Activated naive CD4-positive, alpha-beta T cell treated with anti-CD3 and anti-CD28 coated beads, Interleukin-2, amount 10 ng/mL, durations not matched to agents 7 days and 5 days (primary cell): ENCODE data around the gene AFF3.
"Not testable (repeated sequence)": the region's sequence is repeated elsewhere in the genome, so short reads cannot be mapped to it uniquely, and the experiment has no call there.

Source experiments
- CTCF ChIA-PET: fragments of 350-600 bp; sonication (Branson Sonifier 250); formaldehyde crosslinking; loops from one replicate; lab custom pipeline; 2021; ENCODE audit warnings: antibody characterized with exemption; lab: Charles Lee
- DNase-seq: peaks from one replicate; pipeline ENCODE4 v3.0.0-alpha.2; 2020
- H3K27ac Mint-ChIP-seq: one replicate; pipeline ENCODE4 v1.8.0; 2021; ENCODE audit warnings: mild to moderate bottlenecking, moderate library complexity, mixed read lengths
- H3K27me3 Mint-ChIP-seq: one replicate; pipeline ENCODE4 v1.8.0; 2021; ENCODE audit warnings: mild to moderate bottlenecking, mixed read lengths
- H3K36me3 Mint-ChIP-seq: one replicate; pipeline ENCODE4 v1.8.0; 2021; ENCODE audit warnings: mixed read lengths
- H3K4me1 Mint-ChIP-seq: one replicate; pipeline ENCODE4 v1.8.0; 2021; ENCODE audit warnings: mixed read lengths
- H3K4me3 Mint-ChIP-seq: one replicate; pipeline ENCODE4 v1.8.0; 2021; ENCODE audit warnings: mild to moderate bottlenecking, moderate library complexity, mixed read lengths
- H3K9me3 Mint-ChIP-seq: one replicate; pipeline ENCODE4 v1.8.0; 2021; ENCODE audit warnings: mixed read lengths

Gene AFF3

DNA sequence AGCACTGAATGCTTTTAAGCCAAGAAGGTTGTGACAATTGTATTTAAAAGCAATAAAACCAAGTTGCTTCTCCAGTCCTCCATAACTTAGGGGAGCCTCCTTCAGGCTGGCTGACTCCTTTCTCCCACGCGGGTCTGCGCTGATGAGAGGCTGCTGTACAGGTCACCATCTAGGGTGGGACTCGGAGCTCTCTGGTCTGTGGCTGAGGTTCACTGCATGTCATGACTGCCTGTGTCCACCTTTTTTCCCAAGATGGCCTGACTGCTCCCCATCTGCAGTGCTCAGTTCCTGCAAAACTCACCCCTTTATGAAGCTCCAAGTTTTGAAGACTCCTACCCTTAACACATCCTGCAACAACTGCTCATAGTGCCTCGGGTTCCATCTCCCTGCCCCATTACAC, 194.4 kb downstream of the AFF3 start:
- H3K4me3 Mint-ChIP-seq, result no peak overlapping the region
- no peaks in the 10 kb centered on the region for H3K4me1 Mint-ChIP-seq
- no peaks in the 10 kb centered on the region for H3K27me3 Mint-ChIP-seq
- H3K27ac Mint-ChIP-seq, result no peak overlapping the region
- no peaks in the 10 kb centered on the region for H3K9me3 Mint-ChIP-seq
- no peaks in the 10 kb centered on the region for H3K36me3 Mint-ChIP-seq
- CTCF ChIA-PET, result no interaction called here
- no peak for DNase-seq

DNA sequence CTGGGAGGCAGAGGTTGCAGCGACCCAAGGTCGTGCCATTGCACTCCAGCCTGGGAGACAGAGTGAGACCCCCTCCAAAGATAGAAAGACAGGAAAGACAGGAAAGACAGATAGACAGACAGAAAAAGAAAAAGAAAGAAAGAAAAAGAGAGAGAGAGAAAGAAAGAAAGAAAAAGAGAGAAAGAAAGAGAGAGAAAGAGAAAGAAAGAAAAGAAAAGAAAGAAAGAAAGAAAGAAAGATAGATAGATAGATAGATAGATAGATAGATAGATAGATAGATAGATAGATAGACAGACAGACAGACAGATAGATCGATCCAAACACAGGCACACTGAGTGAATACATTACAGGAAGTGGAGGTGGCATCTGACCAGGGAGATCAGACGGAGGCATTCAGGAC, 195.0 kb downstream of the AFF3 start:
- H3K27me3 Mint-ChIP-seq, H3K9me3 Mint-ChIP-seq, H3K4me3 Mint-ChIP-seq, CTCF ChIA-PET, H3K27ac Mint-ChIP-seq, DNase-seq, H3K36me3 Mint-ChIP-seq, H3K4me1 Mint-ChIP-seq: not testable (repeated sequence)

GRCh38 chr2:99944019-99944418, 198.4 kb downstream of the AFF3 start:
- CTCF ChIA-PET, result no interaction called here
- Mint-ChIP-seq H3K36me3 (no peaks in the 10 kb centered on the region), H3K27ac (no peak overlapping the region), H3K27me3 (no peaks in the 10 kb centered on the region), H3K9me3 (no peaks in the 10 kb centered on the region), H3K4me1 (no peaks in the 10 kb centered on the region), H3K4me3 (no peak overlapping the region)
- DNase-seq, result no peak

- H3K27me3 Mint-ChIP-seq, result no peaks in the 10 kb centered on the region
- no peaks in the 10 kb centered on the region for H3K36me3 Mint-ChIP-seq
- no peaks in the 10 kb centered on the region for H3K9me3 Mint-ChIP-seq
- CTCF ChIA-PET, result no interaction called here
- no peaks in the 10 kb centered on the region for H3K4me1 Mint-ChIP-seq
- no peak overlapping the region for H3K27ac Mint-ChIP-seq
- DNase-seq, result no peak
- H3K4me3 Mint-ChIP-seq, result no peak overlapping the region
Observed at GRCh38 chr2:99942561-99943347, 199.6 kb downstream of the AFF3 start.

GRCh38 chr2:99940963-99941362, 201.4 kb downstream of the AFF3 start:
- Mint-ChIP-seq H3K4me3 (no peak overlapping the region), H3K9me3 (no peaks in the 10 kb centered on the region), H3K27ac (no peak overlapping the region), H3K4me1 (no peaks in the 10 kb centered on the region), H3K27me3 (no peaks in the 10 kb centered on the region), H3K36me3 (no peaks in the 10 kb centered on the region)
- CTCF ChIA-PET, result no interaction called here
- DNase-seq, result no peak

DNA sequence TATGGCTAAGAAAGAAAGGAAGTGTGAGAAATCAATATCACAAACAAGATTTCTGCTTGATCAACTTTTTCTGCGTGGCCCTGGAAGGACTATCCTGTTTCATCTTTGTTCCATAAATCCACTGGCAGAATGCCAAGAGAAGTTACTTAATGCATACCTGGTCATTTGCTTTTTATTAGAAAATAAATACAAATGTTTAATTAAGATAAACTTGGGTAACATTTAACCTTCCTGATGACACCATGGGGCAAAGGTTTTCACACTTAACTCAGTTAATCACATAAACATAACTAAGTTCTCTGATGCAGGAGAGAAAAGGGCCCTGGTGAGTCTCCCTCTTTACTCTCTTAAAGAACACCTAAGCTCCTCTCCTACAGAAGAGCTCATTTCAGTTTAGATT, 203.3 kb downstream of the AFF3 start:
- DNase-seq, result no peak
- H3K27ac Mint-ChIP-seq, result no peak overlapping the region
- H3K9me3 Mint-ChIP-seq, result no peaks in the 10 kb centered on the region
- no peaks in the 10 kb centered on the region for H3K36me3 Mint-ChIP-seq
- H3K4me1 Mint-ChIP-seq, result no peaks in the 10 kb centered on the region
- no peaks in the 10 kb centered on the region for H3K27me3 Mint-ChIP-seq
- H3K4me3 Mint-ChIP-seq, result no peak overlapping the region
- CTCF ChIA-PET, result no interaction called here

GRCh38 chr2:99938250-99938649, 204.1 kb downstream of the AFF3 start:
- no peak for DNase-seq
- Mint-ChIP-seq H3K9me3 (no peaks in the 10 kb centered on the region), H3K4me1 (no peaks in the 10 kb centered on the region), H3K4me3 (no peak overlapping the region), H3K36me3 (no peaks in the 10 kb centered on the region), H3K27ac (no peak overlapping the region), H3K27me3 (no peaks in the 10 kb centered on the region)
- CTCF ChIA-PET, result no interaction called here

DNA sequence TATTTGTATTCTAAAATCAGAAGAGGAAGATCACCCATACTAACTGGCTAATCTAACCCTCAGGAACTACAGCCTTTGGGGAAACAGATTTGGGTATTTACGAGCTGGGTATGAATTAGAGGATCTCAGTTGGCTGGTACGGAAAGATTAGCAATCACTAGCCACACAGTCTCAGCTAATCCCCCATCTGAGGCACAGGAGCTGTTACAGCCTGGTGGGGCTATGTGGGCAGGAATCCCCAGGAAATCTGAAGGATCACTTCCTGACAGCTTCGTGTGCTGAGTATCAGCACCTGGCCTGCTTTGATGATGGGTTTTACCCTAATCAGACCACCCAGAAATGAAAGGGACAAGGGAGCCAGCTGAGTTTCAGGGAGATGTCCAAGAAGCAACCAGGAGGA, 206.3 kb downstream of the AFF3 start:
- CTCF ChIA-PET, result no interaction called here
- Mint-ChIP-seq H3K9me3 (no peaks in the 10 kb centered on the region), H3K27ac (no peak overlapping the region), H3K4me3 (no peak overlapping the region), H3K4me1 (no peaks in the 10 kb centered on the region), H3K27me3 (no peaks in the 10 kb centered on the region), H3K36me3 (no peaks in the 10 kb centered on the region)
- no peak for DNase-seq

GRCh38 chr2:99935662-99936061, 206.7 kb downstream of the AFF3 start:
- CTCF ChIA-PET, result no interaction called here
- H3K27ac Mint-ChIP-seq, result no peak overlapping the region
- no peak overlapping the region for H3K4me3 Mint-ChIP-seq
- H3K9me3 Mint-ChIP-seq, result no peaks in the 10 kb centered on the region
- no peaks in the 10 kb centered on the region for H3K27me3 Mint-ChIP-seq
- H3K36me3 Mint-ChIP-seq, result no peaks in the 10 kb centered on the region
- H3K4me1 Mint-ChIP-seq, result no peaks in the 10 kb centered on the region
- no peak for DNase-seq

GRCh38 chr2:99933894-99934650, 208.3 kb downstream of the AFF3 start:
- Mint-ChIP-seq H3K27ac (no peak overlapping the region), H3K27me3 (no peaks in the 10 kb centered on the region), H3K36me3 (no peaks in the 10 kb centered on the region), H3K4me3 (no peak overlapping the region), H3K9me3 (no peaks in the 10 kb centered on the region), H3K4me1 (no peaks in the 10 kb centered on the region)
- CTCF ChIA-PET, result no interaction called here
- DNase-seq, result no peak

DNA sequence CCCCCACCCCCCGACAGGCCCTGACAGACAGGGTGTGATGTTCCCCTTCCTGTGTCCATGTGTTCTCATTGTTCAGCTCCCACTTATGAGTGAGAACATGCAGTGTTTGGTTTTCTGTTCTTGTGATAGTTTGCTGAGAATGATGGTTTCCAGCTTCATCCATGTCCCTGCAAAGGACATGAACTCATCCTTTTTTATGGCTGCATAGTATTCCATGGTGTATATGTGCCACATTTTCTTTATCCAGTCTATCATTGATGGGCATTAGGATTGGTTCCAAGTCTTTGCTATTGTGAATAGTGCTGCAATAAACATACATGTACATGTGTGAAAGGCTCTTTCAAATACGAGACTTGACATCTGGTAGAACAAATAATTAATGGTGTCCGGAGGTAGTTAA, 208.9 kb downstream of the AFF3 start:
- H3K9me3 Mint-ChIP-seq, result not testable (repeated sequence)

DNA sequence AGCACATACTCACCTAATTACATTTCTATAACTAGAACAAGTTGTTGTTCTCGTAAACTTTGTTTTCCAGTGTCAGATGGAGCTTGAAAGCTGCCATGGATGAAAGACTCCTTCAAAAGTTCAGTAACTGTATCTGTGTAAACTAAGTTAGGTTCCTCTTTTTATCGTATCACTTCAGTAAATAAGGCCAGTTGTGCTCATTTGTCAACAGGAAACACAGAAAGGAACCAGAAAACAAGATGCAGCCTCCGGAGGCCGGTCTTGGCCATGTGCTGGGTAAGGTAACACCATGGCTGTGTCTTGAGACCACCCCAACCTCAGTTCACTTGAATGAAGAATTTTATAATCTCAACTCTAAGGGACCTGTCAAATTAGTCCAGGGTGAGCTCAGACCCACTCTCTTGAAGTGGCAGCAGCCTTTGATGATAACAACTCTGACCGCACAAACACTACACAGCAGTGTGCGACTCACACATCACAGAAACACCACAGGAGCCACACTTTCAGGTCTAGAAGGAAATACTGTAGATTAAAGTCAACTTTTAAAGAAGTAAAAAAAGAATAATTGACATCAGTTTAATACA, 213.8 kb downstream of the AFF3 start:
- no peak overlapping the region for H3K4me3 Mint-ChIP-seq
- no peak for DNase-seq
- no peaks in the 10 kb centered on the region for H3K9me3 Mint-ChIP-seq
- no peaks in the 10 kb centered on the region for H3K36me3 Mint-ChIP-seq
- CTCF ChIA-PET, result no interaction called here
- H3K27ac Mint-ChIP-seq, result no peak overlapping the region
- H3K4me1 Mint-ChIP-seq, result no peaks in the 10 kb centered on the region
- no peaks in the 10 kb centered on the region for H3K27me3 Mint-ChIP-seq

More for the DNA sequence above, 208.9 kb downstream of the AFF3 start:
- H3K36me3 Mint-ChIP-seq, DNase-seq, H3K27ac Mint-ChIP-seq, H3K4me1 Mint-ChIP-seq, H3K4me3 Mint-ChIP-seq, H3K27me3 Mint-ChIP-seq, CTCF ChIA-PET: not testable (repeated sequence)

DNA sequence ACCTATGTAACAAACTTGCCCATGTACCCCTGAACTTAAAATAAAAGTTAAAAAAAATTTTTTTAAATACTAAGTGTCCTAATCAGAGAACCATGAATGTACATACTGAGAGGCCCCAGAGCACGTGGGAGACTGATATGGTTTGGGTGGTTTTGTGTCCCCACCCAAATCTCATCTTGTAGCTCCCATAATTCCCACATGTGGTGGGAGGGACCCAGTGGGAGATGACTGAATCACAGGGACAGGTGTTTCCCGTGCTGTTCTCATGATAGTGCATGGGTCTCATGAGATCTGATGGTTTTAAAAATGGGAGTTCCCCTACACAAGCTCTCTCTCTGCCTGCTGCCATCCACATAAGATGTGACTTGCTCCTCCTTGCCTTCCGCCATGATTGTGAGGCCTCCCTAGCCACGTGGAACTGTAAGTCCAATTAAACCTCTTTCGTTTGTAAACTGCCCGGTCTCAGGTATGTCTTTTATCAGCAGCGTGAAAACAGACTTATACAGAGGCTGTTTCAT, 214.6 kb downstream of the AFF3 start:
- H3K36me3 Mint-ChIP-seq, CTCF ChIA-PET, H3K4me1 Mint-ChIP-seq, H3K27me3 Mint-ChIP-seq, DNase-seq, H3K9me3 Mint-ChIP-seq, H3K4me3 Mint-ChIP-seq, H3K27ac Mint-ChIP-seq: not testable (repeated sequence)

- CTCF ChIA-PET, result no interaction called here
- DNase-seq, result no peak
- Mint-ChIP-seq H3K36me3 (no peaks in the 10 kb centered on the region), H3K9me3 (no peaks in the 10 kb centered on the region), H3K4me3 (no peak overlapping the region), H3K27me3 (no peaks in the 10 kb centered on the region), H3K4me1 (no peaks in the 10 kb centered on the region), H3K27ac (no peak overlapping the region)
Observed at GRCh38 chr2:99926986-99927385, 215.4 kb downstream of the AFF3 start.

DNA sequence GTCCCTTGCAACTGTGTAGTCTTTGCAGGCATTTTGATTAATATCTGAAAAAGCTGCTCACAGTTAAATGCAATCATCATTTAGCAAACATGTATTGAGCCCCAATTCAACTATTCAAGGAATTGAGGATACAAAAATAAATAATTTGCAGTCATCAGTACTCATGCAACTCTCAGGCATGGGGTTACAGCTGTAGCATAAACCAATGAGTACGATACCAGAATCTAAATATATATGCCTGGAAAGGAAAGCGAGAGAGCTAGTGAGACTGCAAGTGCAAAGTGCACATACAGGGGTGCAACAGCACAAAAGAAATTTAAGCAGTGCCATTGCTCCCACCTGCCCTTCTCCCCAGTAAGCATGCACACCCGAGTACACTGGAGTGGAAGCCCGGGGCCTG, 216.4 kb downstream of the AFF3 start:
- Mint-ChIP-seq H3K9me3 (no peaks in the 10 kb centered on the region), H3K4me1 (no peaks in the 10 kb centered on the region)
- CTCF ChIA-PET, result no interaction called here

More for the DNA sequence above, 216.4 kb downstream of the AFF3 start:
- Mint-ChIP-seq H3K4me3 (no peak overlapping the region), H3K27me3 (no peaks in the 10 kb centered on the region), H3K27ac (no peak overlapping the region), H3K36me3 (no peaks in the 10 kb centered on the region)
- DNase-seq, result no peak
